Skeletal muscle satellite cell (primary cell): Measurements from ENCODE around the gene SGK2. TPM values are rescaled to one million over a fixed set of nuclear protein-coding genes. Genes with fewer than 3 reads are reported as not detected.

ENCODE experiments used
- H3K27me3 ChIP-seq: 2 replicates; pipeline ENCODE4 v1.7.0; 2013; ENCODE audit warnings: low read length; ENCODE audit not compliant: control insufficient read depth, insufficient read depth
- H3K36me3 ChIP-seq: 2 replicates; pipeline ENCODE4 v1.7.0; 2013; ENCODE audit warnings: mild to moderate bottlenecking, control low read depth, low read length; ENCODE audit not compliant: insufficient read depth
- H3K4me1 ChIP-seq: 2 replicates; pipeline ENCODE4 v1.7.0; 2013; ENCODE audit warnings: low read length; ENCODE audit not compliant: control insufficient read depth, insufficient read depth
- H3K4me2 ChIP-seq: 2 replicates; pipeline ENCODE4 v1.7.0; 2013; ENCODE audit warnings: mild to moderate bottlenecking, low read length
- H3K4me3 ChIP-seq: 2 replicates; pipeline ENCODE4 v1.7.0; 2013; ENCODE audit warnings: low read length
- H3K9ac ChIP-seq: 2 replicates; pipeline ENCODE4 v1.7.0; 2013; ENCODE audit warnings: mild to moderate bottlenecking, low read depth, low read length, moderate library complexity
- H3K9me3 ChIP-seq: replicated peaks from 2 replicates; pipeline ENCODE4 v1.7.0; 2013; ENCODE audit warnings: mild to moderate bottlenecking, control low read depth, low read length
- total RNA-seq: library from RNA; depleted of rRNA; stranded (reverse); fragments of >200 nt; gene quantifications from 2 replicates; pipeline ENCODE4 v1.2.3, GENCODE V29; 2012; rRNA removed

Gene SGK2
- not detected in 2 replicates for total RNA-seq

DNA sequence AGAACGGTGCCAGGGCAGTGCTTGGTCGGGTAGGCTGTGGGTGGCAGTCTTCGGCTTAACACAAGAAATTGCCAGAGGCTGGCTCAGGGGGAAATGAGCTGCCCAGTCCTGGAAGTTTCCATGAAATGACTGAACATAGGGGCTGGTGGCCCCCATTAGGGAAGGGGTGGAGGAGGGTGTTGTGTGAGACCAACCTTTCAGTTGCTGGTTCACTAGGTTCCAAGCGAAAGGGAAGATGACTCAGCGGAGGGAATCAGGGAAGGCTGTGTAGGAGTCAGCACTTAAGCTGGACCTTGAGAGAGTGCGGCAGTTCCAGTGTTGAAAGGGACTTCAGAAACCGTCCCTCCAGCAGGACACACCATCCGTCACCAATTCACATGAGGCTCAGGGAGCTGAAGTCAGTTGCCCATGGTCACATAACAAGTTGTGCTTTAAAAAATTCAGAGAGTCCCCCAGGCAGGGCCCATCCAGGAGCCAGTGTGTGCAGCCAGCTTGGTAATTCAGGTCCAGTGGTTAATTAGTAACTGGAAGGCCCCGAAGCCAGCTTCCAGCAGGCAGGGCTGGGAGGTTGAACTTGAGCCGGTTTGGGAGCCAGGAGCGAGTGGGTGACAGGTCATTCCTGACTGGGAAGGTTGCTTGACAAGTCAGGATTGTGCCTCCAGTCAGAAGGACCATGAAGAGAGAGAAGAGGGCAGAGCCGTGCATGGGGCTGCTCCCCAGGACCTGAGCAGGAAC lies at the start of gene SGK2:
SGK2 (plus strand) TSS at position 616 of the 735 bp plus-strand sequence. CDS start 7,469 bp downstream, outside the sequence.
- Histone ChIP-seq H3K36me3 (no peaks in the 10 kb centered on the region), H3K4me2 (no peak within 1 kb of the TSS), H3K27me3 (peaks cover 4% of the 10 kb centered on the region), H3K4me3 (no peak within 1 kb of the TSS), H3K9me3 (no peaks in the 10 kb centered on the region), H3K9ac (no peak within 1 kb of the TSS), H3K4me1 (peaks cover 3% of the 10 kb centered on the region)

DNA sequence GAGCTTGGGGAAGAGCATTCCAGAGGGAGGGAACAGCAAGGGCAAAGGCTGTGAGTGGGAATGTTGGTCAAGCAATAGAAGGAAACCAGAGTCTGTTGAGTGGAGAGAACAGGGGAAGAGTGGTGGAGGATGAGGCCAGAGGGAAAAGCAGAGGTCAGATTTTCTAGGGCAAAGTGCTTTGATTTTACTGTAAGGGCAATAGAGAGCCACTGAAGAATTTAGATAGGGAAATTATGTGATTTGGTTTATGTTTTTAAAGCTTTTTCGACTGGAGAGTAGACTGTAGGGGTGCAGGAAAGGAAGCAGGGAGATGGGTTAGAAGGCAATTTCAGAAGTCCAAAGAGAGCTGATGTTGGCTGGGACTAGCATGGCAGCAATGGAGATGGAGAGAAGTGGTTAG lies 46.9 kb upstream of the SGK2 start:
- Histone ChIP-seq H3K4me3 (no peak overlapping the region), H3K9ac (no peak overlapping the region), H3K4me1 (peaks cover 8% of the 10 kb centered on the region), H3K27me3 (peaks cover 16% of the 10 kb centered on the region), H3K9me3 (no peaks in the 10 kb centered on the region), H3K4me2 (no peak overlapping the region), H3K36me3 (no peaks in the 10 kb centered on the region)

- Histone ChIP-seq H3K36me3 (no peaks in the 10 kb centered on the region), H3K9me3 (no peaks in the 10 kb centered on the region), H3K4me1 (no peaks in the 10 kb centered on the region), H3K4me2 (peak overlapping the region; percentile 79), H3K9ac (peak overlapping the region; percentile 64), H3K4me3 (peak overlapping the region; percentile 65), H3K27me3 (peaks cover 5% of the 10 kb centered on the region)
Observed at GRCh38 chr20:43513372-43513930, 45.4 kb upstream of the SGK2 start.

DNA sequence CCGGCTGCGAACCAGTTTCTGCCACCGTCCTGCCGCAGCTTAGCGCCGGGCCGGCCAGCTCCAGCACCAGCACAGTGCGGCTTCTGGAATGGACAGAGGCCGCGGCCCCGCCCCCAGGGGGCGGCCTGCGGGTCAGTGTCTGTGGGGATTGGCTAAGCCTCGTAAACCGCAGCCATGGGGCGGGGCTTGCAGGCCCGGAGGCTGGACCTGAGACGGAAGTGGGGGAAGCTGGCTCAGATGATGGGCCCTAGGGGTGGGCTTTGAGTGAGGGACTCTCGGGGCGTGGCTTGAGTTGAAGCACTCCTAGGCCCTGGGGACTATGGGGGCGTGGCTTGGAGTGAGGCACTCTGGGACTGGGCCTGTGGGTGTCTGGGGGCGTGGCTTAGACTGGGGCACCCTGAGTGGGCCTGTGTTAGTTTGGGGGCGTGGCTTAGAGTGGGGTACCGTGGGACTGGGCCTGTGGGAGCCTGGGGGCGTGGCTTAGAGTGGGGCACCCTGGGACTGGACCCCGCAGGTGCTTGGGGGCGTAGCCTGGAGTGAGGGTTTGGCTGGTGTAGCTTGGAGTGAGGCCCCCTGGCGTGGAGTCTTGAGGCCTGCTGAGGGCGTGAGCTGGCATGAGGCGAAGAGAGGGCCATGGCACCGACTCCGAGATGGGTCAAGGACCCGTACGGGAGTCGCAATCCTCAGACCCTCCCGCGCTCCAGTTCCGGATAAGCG lies 44.7 kb upstream of the SGK2 start:
- Histone ChIP-seq H3K4me3 (peak overlapping the region; percentile 76), H3K4me2 (peak overlapping the region; percentile 83), H3K36me3 (no peaks in the 10 kb centered on the region), H3K9ac (peak overlapping the region; percentile 69), H3K9me3 (no peaks in the 10 kb centered on the region), H3K4me1 (no peaks in the 10 kb centered on the region), H3K27me3 (no peaks in the 10 kb centered on the region)

DNA sequence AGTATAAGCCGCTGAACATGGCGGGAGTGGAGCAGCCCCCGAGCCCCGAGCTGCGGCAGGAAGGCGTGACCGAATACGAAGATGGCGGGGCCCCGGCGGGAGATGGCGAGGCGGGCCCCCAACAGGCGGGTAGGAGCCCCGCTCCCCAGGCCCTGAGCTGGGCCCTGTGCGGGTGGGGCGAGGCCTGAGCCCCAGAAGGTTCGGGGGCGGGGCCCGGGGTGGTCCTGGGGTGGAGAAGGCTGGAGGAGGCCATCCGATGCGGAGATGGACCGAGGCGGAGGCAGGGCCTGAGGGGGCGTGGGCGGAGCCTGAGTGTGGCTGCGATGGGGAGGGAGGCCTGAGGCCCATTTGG lies 44.2 kb upstream of the SGK2 start:
- Histone ChIP-seq H3K27me3 (no peaks in the 10 kb centered on the region), H3K9me3 (no peaks in the 10 kb centered on the region), H3K36me3 (no peaks in the 10 kb centered on the region), H3K4me3 (peak overlapping the region; percentile 76), H3K4me2 (peak overlapping the region; percentile 83), H3K9ac (peak overlapping the region; percentile 69), H3K4me1 (no peaks in the 10 kb centered on the region)

DNA sequence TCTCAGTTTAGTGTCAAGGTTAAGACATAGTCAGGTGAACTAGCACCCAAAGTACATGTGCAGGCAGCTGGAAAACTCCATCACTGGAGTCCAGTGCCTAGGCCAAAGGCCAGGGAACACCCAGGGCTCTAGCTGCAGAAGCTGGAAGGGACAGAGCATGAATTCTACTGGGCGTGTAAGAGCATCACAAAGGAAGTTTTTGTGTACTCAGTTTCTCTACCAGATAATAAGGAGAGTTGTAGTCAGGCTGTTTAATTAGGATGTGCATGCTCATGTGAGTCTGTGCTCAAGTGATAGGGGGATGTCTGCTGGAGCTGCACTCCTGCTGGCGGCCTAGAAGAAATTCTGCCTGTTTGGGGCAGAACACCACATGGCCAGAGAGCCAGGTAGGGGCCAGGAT lies 43.2 kb upstream of the SGK2 start:
- no peaks in the 10 kb centered on the region for H3K9me3 ChIP-seq
- peak overlapping the region; percentile 83 for H3K4me2 ChIP-seq
- peak overlapping the region; percentile 76 for H3K4me3 ChIP-seq
- H3K4me1 ChIP-seq, result no peaks in the 10 kb centered on the region
- H3K36me3 ChIP-seq, result no peaks in the 10 kb centered on the region
- no peaks in the 10 kb centered on the region for H3K27me3 ChIP-seq
- no peak overlapping the region for H3K9ac ChIP-seq

DNA sequence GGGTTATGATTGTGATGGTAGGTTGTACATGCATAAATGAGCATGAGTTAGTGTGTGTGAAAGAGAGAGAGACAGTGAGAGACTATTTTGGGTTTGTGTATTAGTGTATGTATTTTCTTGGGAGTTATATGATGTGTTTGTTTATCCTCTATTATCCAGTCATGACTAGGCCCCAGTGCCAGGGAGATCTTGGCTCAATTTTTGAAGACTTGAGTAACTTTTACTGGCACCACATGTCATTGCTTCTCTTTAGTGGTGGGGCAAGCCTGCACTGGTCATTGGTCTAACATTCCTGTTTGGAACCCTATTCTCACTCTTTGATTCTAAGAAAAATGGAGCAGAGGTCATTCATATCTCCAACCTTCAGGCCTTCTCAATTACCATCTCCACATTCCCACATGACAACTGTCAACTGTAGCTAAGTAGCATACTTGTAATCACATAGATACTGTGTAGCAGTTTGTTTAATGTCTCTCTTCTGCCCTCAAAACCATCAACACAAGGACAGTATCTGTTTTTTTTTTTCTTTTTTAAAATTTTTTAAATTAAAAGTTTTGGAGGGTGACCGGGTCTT lies 42.5 kb upstream of the SGK2 start:
- Histone ChIP-seq H3K9ac (no peak overlapping the region), H3K4me3 (no peak overlapping the region), H3K36me3 (no peaks in the 10 kb centered on the region), H3K27me3 (no peaks in the 10 kb centered on the region), H3K4me1 (no peaks in the 10 kb centered on the region), H3K9me3 (no peaks in the 10 kb centered on the region), H3K4me2 (no peak overlapping the region)

GRCh38 chr20:43520074-43520630 lies 38.7 kb upstream of the SGK2 start:
- Histone ChIP-seq H3K36me3 (no peaks in the 10 kb centered on the region), H3K9me3 (no peaks in the 10 kb centered on the region), H3K4me3 (no peak overlapping the region), H3K9ac (no peak overlapping the region), H3K27me3 (no peaks in the 10 kb centered on the region), H3K4me1 (no peaks in the 10 kb centered on the region), H3K4me2 (no peak overlapping the region)

- H3K27me3 ChIP-seq, result no peaks in the 10 kb centered on the region
- H3K4me3 ChIP-seq, result no peak overlapping the region
- H3K9ac ChIP-seq, result no peak overlapping the region
- H3K4me1 ChIP-seq, result no peaks in the 10 kb centered on the region
- H3K9me3 ChIP-seq, result no peaks in the 10 kb centered on the region
- H3K36me3 ChIP-seq, result no peaks in the 10 kb centered on the region
- no peak overlapping the region for H3K4me2 ChIP-seq
Observed at GRCh38 chr20:43525021-43525420, 33.8 kb upstream of the SGK2 start.

GRCh38 chr20:43528258-43528875 lies 30.5 kb upstream of the SGK2 start:
- no peaks in the 10 kb centered on the region for H3K9me3 ChIP-seq
- no peak overlapping the region for H3K9ac ChIP-seq
- no peaks in the 10 kb centered on the region for H3K36me3 ChIP-seq
- no peak overlapping the region for H3K4me3 ChIP-seq
- no peak overlapping the region for H3K4me2 ChIP-seq
- H3K27me3 ChIP-seq, result no peaks in the 10 kb centered on the region
- peaks cover 9% of the 10 kb centered on the region for H3K4me1 ChIP-seq

DNA sequence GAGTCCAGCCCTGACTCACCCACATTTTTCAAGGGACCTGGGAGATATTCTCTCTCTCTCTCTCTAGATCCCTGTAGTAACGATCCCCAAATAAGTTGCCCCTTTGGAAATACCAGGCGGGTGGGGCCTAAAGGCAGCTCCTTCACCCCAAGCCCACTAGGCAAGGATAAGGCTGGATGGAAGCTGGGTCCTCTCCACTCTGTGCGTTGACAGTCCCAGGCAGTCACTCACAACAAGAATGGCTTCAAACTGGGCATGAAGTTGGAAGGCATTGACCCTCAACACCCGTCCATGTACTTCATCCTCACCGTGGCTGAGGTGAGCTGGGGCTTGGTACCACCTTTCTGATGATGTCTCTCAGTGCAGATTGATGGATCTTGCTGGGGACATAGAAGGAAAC lies 29.8 kb upstream of the SGK2 start:
- Histone ChIP-seq H3K4me2 (no peak overlapping the region), H3K9me3 (no peaks in the 10 kb centered on the region), H3K27me3 (no peaks in the 10 kb centered on the region), H3K36me3 (no peaks in the 10 kb centered on the region), H3K9ac (no peak overlapping the region), H3K4me1 (peaks cover 11% of the 10 kb centered on the region), H3K4me3 (no peak overlapping the region)
